ENCODE data around the gene RSPRY1. TPM values are rescaled to one million over a fixed set of nuclear protein-coding genes. Genes with fewer than 3 reads are reported as not detected.
"Not testable (repeated sequence)": the region's sequence is repeated elsewhere in the genome, so short reads cannot be mapped to it uniquely, and the experiment has no call there.

RSPRY1 gene
- total RNA-seq, 1 donor from 2014 or later: 37.6 TPM

DNA sequence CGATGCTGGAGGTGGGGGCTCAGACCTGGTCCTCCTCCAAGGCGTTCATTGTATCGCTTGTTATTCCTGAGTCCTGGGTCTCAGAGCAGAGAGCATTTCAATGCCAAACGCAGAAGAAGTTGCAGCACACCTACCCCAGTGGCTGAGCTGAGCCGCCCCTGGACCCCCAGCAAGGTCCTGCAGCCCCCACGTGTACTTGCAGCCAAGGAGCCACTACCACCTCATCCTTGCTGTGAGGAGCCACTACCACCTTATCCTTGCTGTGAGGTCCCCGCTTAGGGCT is 84.9 kb downstream of the RSPRY1 start:
- no peak for DNase-seq (ENCODE audit: extremely low spot score in 2 of 2)
- intact Hi-C loops (cut with DNase I): no loop called here
- Histone ChIP-seq H3K4me3 (no peak overlapping the region), H3K27me3 (no peaks in the 10 kb centered on the region), H3K36me3 (no peaks in the 10 kb centered on the region), H3K9me3 (no peaks in the 10 kb centered on the region), H3K4me1 (peaks cover 22% of the 10 kb centered on the region), H3K27ac (no peak overlapping the region)
- TF ChIP-seq POLR2A (IDR thresholded peaks at IDR 0.05): no peak
- no peak for TF ChIP-seq POLR2AphosphoS5 (IDR thresholded peaks at IDR 0.05; ENCODE audit: insufficient read depth in 1 of 2, low read depth in 1 of 2)
- TF ChIP-seq, protein P1, sequence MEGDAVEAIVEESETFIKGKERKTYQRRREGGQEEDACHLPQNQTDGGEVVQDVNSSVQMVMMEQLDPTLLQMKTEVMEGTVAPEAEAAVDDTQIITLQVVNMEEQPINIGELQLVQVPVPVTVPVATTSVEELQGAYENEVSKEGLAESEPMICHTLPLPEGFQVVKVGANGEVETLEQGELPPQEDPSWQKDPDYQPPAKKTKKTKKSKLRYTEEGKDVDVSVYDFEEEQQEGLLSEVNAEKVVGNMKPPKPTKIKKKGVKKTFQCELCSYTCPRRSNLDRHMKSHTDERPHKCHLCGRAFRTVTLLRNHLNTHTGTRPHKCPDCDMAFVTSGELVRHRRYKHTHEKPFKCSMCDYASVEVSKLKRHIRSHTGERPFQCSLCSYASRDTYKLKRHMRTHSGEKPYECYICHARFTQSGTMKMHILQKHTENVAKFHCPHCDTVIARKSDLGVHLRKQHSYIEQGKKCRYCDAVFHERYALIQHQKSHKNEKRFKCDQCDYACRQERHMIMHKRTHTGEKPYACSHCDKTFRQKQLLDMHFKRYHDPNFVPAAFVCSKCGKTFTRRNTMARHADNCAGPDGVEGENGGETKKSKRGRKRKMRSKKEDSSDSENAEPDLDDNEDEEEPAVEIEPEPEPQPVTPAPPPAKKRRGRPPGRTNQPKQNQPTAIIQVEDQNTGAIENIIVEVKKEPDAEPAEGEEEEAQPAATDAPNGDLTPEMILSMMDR (IDR thresholded peaks at IDR 0.05): no peak

DNA sequence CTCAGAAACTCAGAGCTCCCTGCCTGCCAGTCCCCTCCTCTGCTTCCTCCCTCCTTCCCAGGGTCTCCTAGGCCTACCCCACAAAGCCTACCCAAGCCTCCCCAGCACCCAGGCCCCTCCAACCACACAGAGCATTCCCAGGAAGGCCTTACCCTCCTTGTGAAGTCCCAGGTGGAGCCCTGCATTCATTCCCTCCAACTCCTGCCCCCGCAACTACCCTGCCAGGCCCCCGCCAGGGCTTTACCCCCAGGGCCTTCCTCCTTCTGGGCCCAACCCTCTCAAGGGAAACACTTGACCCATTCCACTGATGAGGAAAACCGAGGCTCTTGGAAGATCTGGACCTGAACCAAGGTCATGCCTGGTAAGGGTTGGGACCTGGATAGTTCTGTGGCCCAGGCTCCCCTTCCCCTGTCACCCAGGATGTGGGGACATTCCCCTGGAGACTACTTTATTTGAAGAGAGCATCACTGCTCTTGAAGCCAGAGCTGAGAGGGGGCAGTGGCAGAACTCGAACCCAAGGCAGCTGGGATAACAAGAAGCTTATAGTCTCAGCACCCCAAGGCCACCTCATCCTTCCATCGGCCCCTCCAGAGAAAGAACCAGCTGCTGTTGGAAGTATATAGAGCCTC is 85.9 kb downstream of the RSPRY1 start:
- no peak overlapping the region for H3K27ac ChIP-seq
- DNase-seq (ENCODE audit: extremely low spot score in 2 of 2): no peak
- no peaks in the 10 kb centered on the region for H3K27me3 ChIP-seq

DNA sequence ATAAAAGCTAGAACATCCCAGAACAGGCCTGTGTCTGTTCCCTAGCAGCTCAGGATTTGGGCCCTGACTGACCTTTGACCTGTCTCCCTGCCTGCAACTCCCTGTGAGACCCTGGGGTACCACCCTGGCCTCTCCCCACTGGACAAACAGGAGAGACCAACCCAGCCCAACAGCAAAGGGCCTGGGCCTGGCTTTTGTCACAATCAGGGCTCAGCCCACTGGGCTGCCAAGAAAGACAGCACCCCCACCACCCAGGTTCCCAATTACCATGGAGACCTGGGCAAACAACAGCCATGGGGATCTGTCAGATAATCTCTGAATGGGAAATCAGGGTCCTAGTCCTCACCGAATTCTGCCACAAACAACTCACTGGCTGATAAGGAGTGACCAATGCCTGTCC is 87.2 kb downstream of the RSPRY1 start:
- Histone ChIP-seq H3K27me3 (no peaks in the 10 kb centered on the region), H3K27ac (no peak overlapping the region), H3K4me1 (peaks cover 17% of the 10 kb centered on the region), H3K9me3 (no peaks in the 10 kb centered on the region), H3K4me3 (no peak overlapping the region), H3K36me3 (no peaks in the 10 kb centered on the region)
- no peak for TF ChIP-seq POLR2AphosphoS5 (IDR thresholded peaks at IDR 0.05; ENCODE audit: insufficient read depth in 1 of 2, low read depth in 1 of 2)
- TF ChIP-seq, protein P1 (IDR thresholded peaks at IDR 0.05): no peak
- no peak for TF ChIP-seq POLR2A (IDR thresholded peaks at IDR 0.05)
- no peak for DNase-seq (ENCODE audit: extremely low spot score in 2 of 2)
- intact Hi-C loops (cut with DNase I): no loop called here

More for the DNA sequence above, 85.9 kb downstream of the RSPRY1 start:
- Histone ChIP-seq H3K36me3 (no peaks in the 10 kb centered on the region), H3K4me3 (no peak overlapping the region), H3K4me1 (peaks cover 26% of the 10 kb centered on the region), H3K9me3 (no peaks in the 10 kb centered on the region)
- intact Hi-C loops (cut with DNase I): no loop called here
- TF ChIP-seq POLR2AphosphoS5 (IDR thresholded peaks at IDR 0.05; ENCODE audit: insufficient read depth in 1 of 2, low read depth in 1 of 2): no peak
- TF ChIP-seq, protein P1 (IDR thresholded peaks at IDR 0.05): no peak
- no peak for TF ChIP-seq POLR2A (IDR thresholded peaks at IDR 0.05)

DNA sequence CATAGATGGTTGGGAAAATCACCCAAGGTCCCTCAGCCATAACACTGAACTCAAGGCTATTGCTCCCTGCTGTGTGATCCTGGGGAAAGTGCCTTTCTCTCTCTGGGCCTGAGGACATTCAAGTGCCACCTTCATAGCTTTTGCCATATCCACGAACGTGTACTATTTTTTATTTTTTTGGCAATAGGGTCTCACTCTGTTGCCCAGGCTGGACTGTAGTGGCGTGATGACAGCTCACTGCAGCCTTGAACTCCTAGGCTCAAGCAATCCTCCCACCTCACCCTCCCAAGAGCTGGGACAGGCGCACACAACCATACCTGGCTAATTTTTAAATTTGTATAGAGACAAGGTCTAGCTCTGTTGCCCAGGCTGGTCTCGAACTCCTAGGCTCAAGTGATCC is 87.7 kb downstream of the RSPRY1 start:
- Histone ChIP-seq H3K36me3 (no peaks in the 10 kb centered on the region), H3K27me3 (no peaks in the 10 kb centered on the region), H3K9me3 (no peaks in the 10 kb centered on the region), H3K27ac (no peak overlapping the region), H3K4me1 (peaks cover 16% of the 10 kb centered on the region), H3K4me3 (no peak overlapping the region)
- intact Hi-C loops (cut with DNase I): no loop called here
- no peak for DNase-seq (ENCODE audit: extremely low spot score in 2 of 2)
- TF ChIP-seq POLR2A (IDR thresholded peaks at IDR 0.05) (no peak), POLR2AphosphoS5 (IDR thresholded peaks at IDR 0.05; ENCODE audit: insufficient read depth in 1 of 2, low read depth in 1 of 2) (no peak)
- TF ChIP-seq, protein P1 (IDR thresholded peaks at IDR 0.05): no peak

DNA sequence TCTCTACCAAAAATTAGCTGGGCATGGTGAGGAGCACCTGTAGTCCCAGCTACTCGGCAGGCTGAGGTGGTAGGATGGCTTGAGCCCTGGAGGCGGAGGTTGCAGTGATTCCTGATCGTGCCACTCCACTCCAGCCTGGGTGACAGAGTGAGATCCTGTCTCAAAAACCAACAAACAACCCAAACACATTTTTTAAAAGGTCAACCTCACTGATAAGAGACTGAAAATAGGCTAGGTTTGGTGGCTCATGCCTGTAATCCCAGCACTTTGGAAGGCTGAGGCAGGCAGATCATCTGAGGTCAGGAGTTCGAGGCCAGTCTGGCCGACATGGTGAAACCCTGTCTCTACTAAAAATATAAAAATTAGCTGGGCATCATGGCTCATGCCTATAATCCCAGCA is 89.8 kb downstream of the RSPRY1 start:
- DNase-seq (ENCODE audit: extremely low spot score in 2 of 2); H3K4me3 ChIP-seq; H3K27me3 ChIP-seq; H3K36me3 ChIP-seq; H3K9me3 ChIP-seq; intact Hi-C loops (cut with DNase I): not testable (repeated sequence)
- H3K4me1 ChIP-seq: peaks cover 27% of the 10 kb centered on the region
- H3K27ac ChIP-seq: peak overlapping the region; percentile 53
